ENCODE data around the gene DDX24. TPM values are rescaled to one million over a fixed set of nuclear protein-coding genes. Genes with fewer than 3 reads are reported as not detected.

DDX24 gene
- total and polyA plus RNA-seq, 2 of the 8 experiments (the other 6 are each of a cell fraction or from before 2014, with no cell fraction given): 89.0 to 201 TPM

- 85% methylated on average over 5 of the region's 5 CpGs; no CpG with 5 or more reads in 1 of the 2 experiments for WGBS, 2 experiments (ENCODE audit: extremely low coverage in 1 of 2, insufficient coverage in 1 of 2, insufficient read length in 1 of 2, insufficient replicate concordance in 2 of 2, low coverage in 1 of 2, low lambda C conversion rate in 2 of 2, missing lambda C conversion rate in 1 of 2)
- no peaks in the 10 kb centered on the region for H4K20me1 ChIP-seq (replicated peaks in 1 of 2; ENCODE audit: control insufficient read depth in 1 of 2, insufficient read depth in 2 of 2, low read length in 2 of 2)
- no peak overlapping the region for H2BK20ac ChIP-seq (ENCODE audit: low read length)
- FAIRE-seq (no peak), DNase-seq (ENCODE audit: low read depth in 1 of 2, low spot score in 2 of 2) (no peak)
- no peaks in the 10 kb centered on the region for H3K79me2 ChIP-seq (ENCODE audit: control insufficient read depth in 1 of 2, insufficient read depth in 2 of 2, low read length in 2 of 2)
- H3K18ac ChIP-seq (ENCODE audit: extremely low read depth, low read length): no peak overlapping the region
- H4K5ac ChIP-seq (ENCODE audit: insufficient read length, low read depth, low read length): no peak overlapping the region
- no peak overlapping the region for H2AK5ac ChIP-seq (ENCODE audit: low read depth, low read length)
- no peak overlapping the region for H4K8ac ChIP-seq (ENCODE audit: extremely low read depth, insufficient read depth, low read length)
- no peak overlapping the region for H3K4me2 ChIP-seq (ENCODE audit: insufficient read depth in 1 of 2, low read depth in 2 of 2, low read length in 2 of 2)
- H3K27me3 ChIP-seq (replicated peaks in 1 of 4; ENCODE audit: control insufficient read depth in 3 of 4, extremely low read depth in 1 of 4, insufficient read depth in 3 of 4, low read length in 3 of 4): no peaks in the 10 kb centered on the region; a peak in 1 of 7 replicates
- H4K91ac ChIP-seq (replicated peaks; ENCODE audit: insufficient read length, low read length): no peak overlapping the region
- no peaks in the 10 kb centered on the region for H3K23me2 ChIP-seq (ENCODE audit: low read depth, low read length)
- H3K9ac ChIP-seq (replicated peaks in 1 of 4; ENCODE audit: extremely low read depth in 1 of 4, low read depth in 3 of 4, low read length in 3 of 4): no peak overlapping the region
- no peak overlapping the region for H2BK15ac ChIP-seq (ENCODE audit: low read length)
- H3K56ac ChIP-seq (replicated peaks; ENCODE audit: insufficient read length, low read depth, low read length): no peak overlapping the region
- H3K4me3 ChIP-seq (ENCODE audit: extremely low read depth in 1 of 4, insufficient read depth in 2 of 4, low read depth in 3 of 4, low read length in 4 of 4): no peak overlapping the region
- no peak overlapping the region for H2BK5ac ChIP-seq (ENCODE audit: low read depth, low read length)
- no peaks in the 10 kb centered on the region for H3K36me3 ChIP-seq (ENCODE audit: control insufficient read depth in 2 of 4, insufficient read depth in 4 of 4, low read length in 3 of 4)
- ChIA-PET POLR2A (ENCODE audit: partially characterized antibody) (interaction anchor here (0.6 to 1.9 kb wide), 3 partner anchors 10 to 14 kb away, joined by 3 to 4 read pairs (median 4); no protein-coding TSS in a partner anchor), CTCF (ENCODE audit: partially characterized antibody) (interaction anchor here (0.7 to 1.6 kb wide), 7 partner anchors 15 to 178 kb away, joined by 3 to 7 read pairs (median 3); partner anchors contain the start of gene IFI27L2)
- H3K9me3 ChIP-seq (ENCODE audit: insufficient read depth in 2 of 2, low read depth in 1 of 2, low read length in 1 of 2): peaks cover 2 to 6% of the 10 kb centered on the region in 2 experiments; a peak in 1 of 4 replicates
- H3K23ac ChIP-seq (ENCODE audit: insufficient read length): no peak overlapping the region
- H3K14ac ChIP-seq (ENCODE audit: insufficient read length): no peak overlapping the region
- H3K79me1 ChIP-seq (ENCODE audit: low read depth, low read length): no peaks in the 10 kb centered on the region
- peaks cover 0 to 2% (median under 1%) of the 10 kb centered on the region in 4 experiments; a peak in 2 of 7 replicates for H3K4me1 ChIP-seq (replicated peaks in 1 of 4; ENCODE audit: control insufficient read depth in 3 of 4, insufficient read depth in 4 of 4, low read length in 3 of 4)
- no peak overlapping the region for H3K4ac ChIP-seq (replicated peaks; ENCODE audit: insufficient read length, low read depth, low read length)
- H2BK120ac ChIP-seq (replicated peaks; ENCODE audit: low read depth, low read length): no peak overlapping the region
- no peak overlapping the region for H3K27ac ChIP-seq (ENCODE audit: low read depth, low read length)
- H2BK12ac ChIP-seq (ENCODE audit: low read depth, low read length): no peak overlapping the region
- no peak overlapping the region for H2AFZ ChIP-seq (ENCODE audit: low read length)
- TF ChIP-seq SIRT6 (IDR thresholded peaks at IDR 0.05; ENCODE audit: low read length) (no peak), NANOG (IDR thresholded peaks at IDR 0.05; ENCODE audit: insufficient read depth, low read depth, low read length, poor library complexity, severe bottlenecking) (no peak)
Observed at GRCh38 chr14:94114589-94115057, 33.6 kb upstream of the DDX24 start.
